OCI-LY3 (cell line): ENCODE results near the gene CYP2F1.
"Not testable (repeated sequence)": the region's sequence is repeated elsewhere in the genome, so short reads cannot be mapped to it uniquely, and the experiment has no call there.

ENCODE experiments used
- H2AFZ ChIP-seq: fragments of 200-600, 300-600 bp; shearing (Covaris generic); 2 replicates; pipeline ENCODE4 v1.6.0; 2014; ENCODE audit warnings: antibody characterized with exemption, low read depth, low read length
- H3K27ac ChIP-seq: fragments of 200-600, 300-600 bp; sonication (generic); 2 replicates; pipeline ENCODE4 v1.5.1; 2014; ENCODE audit warnings: mild to moderate bottlenecking, low read length, moderate library complexity, mixed read lengths
- H3K27me3 ChIP-seq: fragments of 200-600, 300-600 bp; sonication (generic); 2 replicates; pipeline ENCODE4 v1.6.1; 2014; ENCODE audit warnings: low read depth, low read length, mixed read lengths
- H3K36me3 ChIP-seq: fragments of 200-600, 300-600 bp; sonication (generic); replicated peaks from 2 replicates; pipeline ENCODE3; 2014; ENCODE audit warnings: low read depth, low read length, mixed read lengths
- H3K4me1 ChIP-seq: fragments of 300-600, 200-600 bp; sonication (generic); 2 replicates; pipeline ENCODE4 v1.6.1; 2014; ENCODE audit warnings: low read length, mixed read lengths
- H3K4me2 ChIP-seq: fragments of 200-600, 300-600 bp; sonication (generic); 2 replicates; pipeline ENCODE4 v1.6.1; 2014; ENCODE audit warnings: low read length, mixed read lengths
- H3K4me3 ChIP-seq: fragments of 300-600, 200-600 bp; sonication (generic); 2 replicates; pipeline ENCODE4 v1.5.1; 2014; ENCODE audit warnings: antibody characterized with exemption, mild to moderate bottlenecking, low read length, moderate library complexity
- H3K79me2 ChIP-seq: fragments of 300-600, 200-600 bp; shearing (Covaris generic); 2 replicates; pipeline ENCODE4 v1.6.1; 2014; ENCODE audit warnings: mild to moderate bottlenecking, low read length, mixed read lengths
- H3K9ac ChIP-seq: fragments of 300-600, 200-600 bp; shearing (Covaris generic); 2 replicates; pipeline ENCODE4 v1.6.0; 2014; ENCODE audit warnings: mild to moderate bottlenecking, low read length, moderate library complexity
- H3K9me3 ChIP-seq: fragments of 200-600, 300-600 bp; shearing (Covaris generic); 2 replicates; pipeline ENCODE4 v1.6.1; 2014; ENCODE audit warnings: low read length, mixed read lengths; ENCODE audit not compliant: insufficient read depth
- H4K20me1 ChIP-seq: fragments of 200-600, 300-600 bp; sonication (generic); 2 replicates; pipeline ENCODE4 v1.6.1; 2016; ENCODE audit warnings: low read length, mixed read lengths; ENCODE audit not compliant: insufficient read depth
- CTCF ChIP-seq: fragments of 200-600, 300-600 bp; sonication (generic); IDR thresholded peaks from 2 replicates; pipeline ENCODE4 v1.5.1; 2014; ENCODE audit warnings: antibody characterized with exemption, low read length, low read depth
- EZH2phosphoT487 ChIP-seq: fragments of 200-600 bp; shearing (Covaris generic); IDR thresholded peaks from 2 replicates; pipeline ENCODE4 v1.6.1; 2018; ENCODE audit warnings: antibody characterized with exemption, mixed run types, low read depth

The CYP2F1 gene

GRCh38 chr19:41111296-41111695, 2.9 kb upstream of the CYP2F1 start:
- Histone ChIP-seq H3K27me3 (peaks cover 14% of the 10 kb centered on the region), H3K4me3 (no peak overlapping the region), H3K4me2 (no peak overlapping the region), H4K20me1 (no peaks in the 10 kb centered on the region), H2AFZ (no peak overlapping the region), H3K9ac (no peak overlapping the region), H3K36me3 (no peaks in the 10 kb centered on the region), H3K9me3 (no peaks in the 10 kb centered on the region), H3K27ac (no peak overlapping the region), H3K79me2 (no peaks in the 10 kb centered on the region), H3K4me1 (no peaks in the 10 kb centered on the region)
- TF ChIP-seq CTCF (no peak), EZH2phosphoT487 (no peak)

- H3K36me3 ChIP-seq = no peaks in the 10 kb centered on the region
- H3K9ac ChIP-seq = no peak overlapping the region
- TF ChIP-seq CTCF = no peak
- TF ChIP-seq EZH2phosphoT487 = no peak
- no peak overlapping the region for H3K4me2 ChIP-seq
- H3K4me3 ChIP-seq = no peak overlapping the region
- H3K9me3 ChIP-seq = no peaks in the 10 kb centered on the region
- no peak overlapping the region for H2AFZ ChIP-seq
- H4K20me1 ChIP-seq = no peaks in the 10 kb centered on the region
- peaks cover 14% of the 10 kb centered on the region for H3K27me3 ChIP-seq
- H3K79me2 ChIP-seq = no peaks in the 10 kb centered on the region
- no peaks in the 10 kb centered on the region for H3K4me1 ChIP-seq
- no peak overlapping the region for H3K27ac ChIP-seq
Measured at GRCh38 chr19:41111750-41112295, 2.4 kb upstream of the CYP2F1 start.

- Histone ChIP-seq H2AFZ (no peak overlapping the region), H4K20me1 (no peaks in the 10 kb centered on the region), H3K27me3 (peaks cover 14% of the 10 kb centered on the region), H3K9ac (no peak overlapping the region), H3K4me2 (no peak overlapping the region), H3K4me3 (no peak overlapping the region), H3K9me3 (no peaks in the 10 kb centered on the region), H3K27ac (no peak overlapping the region), H3K36me3 (no peaks in the 10 kb centered on the region), H3K4me1 (no peaks in the 10 kb centered on the region), H3K79me2 (no peaks in the 10 kb centered on the region)
- TF ChIP-seq EZH2phosphoT487 (no peak), CTCF (no peak)
Measured at GRCh38 chr19:41112728-41113290, 1.4 kb upstream of the CYP2F1 start.

- Histone ChIP-seq H2AFZ (no peak overlapping the region), H3K79me2 (no peaks in the 10 kb centered on the region), H3K4me2 (no peak overlapping the region), H3K36me3 (no peaks in the 10 kb centered on the region), H3K9ac (no peak overlapping the region), H3K27ac (no peak overlapping the region), H3K4me3 (no peak overlapping the region), H3K4me1 (no peaks in the 10 kb centered on the region), H4K20me1 (no peaks in the 10 kb centered on the region), H3K27me3 (peaks cover 10% of the 10 kb centered on the region), H3K9me3 (no peaks in the 10 kb centered on the region)
- no peak for TF ChIP-seq CTCF
- TF ChIP-seq EZH2phosphoT487 = no peak
Measured at GRCh38 chr19:41116261-41116660, 2.0 kb downstream of the CYP2F1 start.

- not testable (repeated sequence) for H3K4me2 ChIP-seq, H3K9me3 ChIP-seq, H3K4me1 ChIP-seq, H2AFZ ChIP-seq, H3K79me2 ChIP-seq, H3K4me3 ChIP-seq, H3K9ac ChIP-seq, H3K27me3 ChIP-seq, H3K27ac ChIP-seq, H4K20me1 ChIP-seq, H3K36me3 ChIP-seq
Measured at GRCh38 chr19:41120929-41121911, 7.0 kb downstream of the CYP2F1 start.

GRCh38 chr19:41122846-41123245, 8.6 kb downstream of the CYP2F1 start:
- not testable (repeated sequence) for H3K9me3 ChIP-seq, H3K36me3 ChIP-seq, H3K4me3 ChIP-seq, H3K27ac ChIP-seq, H3K9ac ChIP-seq, H3K27me3 ChIP-seq, H3K79me2 ChIP-seq, H2AFZ ChIP-seq, H3K4me2 ChIP-seq, H4K20me1 ChIP-seq, H3K4me1 ChIP-seq
